IMR-90 (cell line): ENCODE results near the gene PSMB5. TPM values are rescaled to one million over a fixed set of nuclear protein-coding genes. Genes with fewer than 3 reads are reported as not detected.
A peak's percentile ranks its signal among the peaks of the same experiment; 100 is the strongest.

Experiments used
- ATAC-seq: fragments of 200-7000 bp; cut with Tn5 transposase; 2 replicates; pipeline ENCODE4 v1.9.1; 2020; ENCODE audit warnings: low read depth, mild to moderate bottlenecking, moderate library complexity
- BruUV-seq: library from RNA; stranded (reverse); fragments of 400-500 nt; replicated peaks from 2 replicates; lab custom pipeline; 2021; lab: Mats Ljungman, UMichigan
- CTCF ChIA-PET: fragments of 300-600 bp; formaldehyde crosslinking; extraction: SDS; loops from one replicate; lab custom pipeline; 2021; ENCODE audit warnings: antibody characterized with exemption; lab: Yijun Ruan, JAX
- POLR2A ChIA-PET: fragments of 300-600 bp; sonication (Branson Sonifier 250); formaldehyde crosslinking; loops from one replicate; lab custom pipeline; 2022; ENCODE audit warnings: antibody characterized with exemption; ENCODE audit not compliant: unreplicated experiment; lab: Charles Lee
- DNase-seq: peaks from one replicate; pipeline ENCODE4 v3.0.0; 2013
- H2AFZ ChIP-seq: replicated peaks from 2 replicates; pipeline ENCODE3; 2013; ENCODE audit warnings: low read length, mild to moderate bottlenecking; ENCODE audit not compliant: poor library complexity
- H2AK5ac ChIP-seq: 2 replicates; pipeline ENCODE4 v1.6.1; 2013; ENCODE audit warnings: low read depth, low read length, inconsistent platforms
- H2AK9ac ChIP-seq: replicated peaks from 2 replicates; pipeline ENCODE3; 2013; ENCODE audit warnings: mild to moderate bottlenecking, low read depth, low read length, moderate library complexity; ENCODE audit not compliant: poor library complexity
- H2BK120ac ChIP-seq: 2 replicates; pipeline ENCODE4 v1.6.1; 2013; ENCODE audit warnings: low read depth, low read length, inconsistent platforms
- H2BK15ac ChIP-seq: 3 replicates; pipeline ENCODE4 v1.6.1; 2013; ENCODE audit warnings: low read depth, low read length, inconsistent platforms
- H2BK20ac ChIP-seq: 2 replicates; pipeline ENCODE4 v1.6.1; 2013; ENCODE audit warnings: low read depth, mild to moderate bottlenecking, inconsistent platforms, low read length, moderate library complexity
- H2BK5ac ChIP-seq: 2 replicates; pipeline ENCODE4 v1.6.1; 2013; ENCODE audit warnings: mild to moderate bottlenecking, low read depth, low read length, inconsistent platforms; ENCODE audit not compliant: poor library complexity, severe bottlenecking
- H3K14ac ChIP-seq: replicated peaks from 2 replicates; pipeline ENCODE4 v1.6.1; 2013; ENCODE audit warnings: low read depth, low read length, inconsistent platforms
- H3K18ac ChIP-seq: 2 replicates; pipeline ENCODE4 v1.6.1; 2013; ENCODE audit warnings: low read depth, low read length, control low read depth
- H3K23ac ChIP-seq: 2 replicates; pipeline ENCODE4 v1.6.1; 2013; ENCODE audit warnings: low read depth, low read length, inconsistent platforms
- H3K27ac ChIP-seq: 2 replicates; pipeline ENCODE4 v1.5.1; 2013; ENCODE audit warnings: mild to moderate bottlenecking, control low read depth, low read length; ENCODE audit not compliant: insufficient read depth
- H3K27me3 ChIP-seq: 2 replicates; pipeline ENCODE4 v1.6.1; 2013; ENCODE audit warnings: low read length; ENCODE audit not compliant: control insufficient read depth, insufficient read depth
- H3K36me3 ChIP-seq: 2 replicates; pipeline ENCODE4 v1.6.1; 2013; ENCODE audit warnings: low read length, mixed read lengths; ENCODE audit not compliant: control insufficient read depth, insufficient read depth
- H3K4ac ChIP-seq: 2 replicates; pipeline ENCODE4 v1.6.1; 2013; ENCODE audit warnings: low read depth, low read length, inconsistent platforms
- H3K4me1 ChIP-seq: 2 replicates; pipeline ENCODE4 v1.6.1; 2013; ENCODE audit warnings: low read length, mixed read lengths; ENCODE audit not compliant: control insufficient read depth, insufficient read depth
- H3K4me2 ChIP-seq: 2 replicates; pipeline ENCODE4 v1.6.1; 2013; ENCODE audit warnings: low read depth, mild to moderate bottlenecking, control low read depth, low read length, moderate library complexity
- H3K4me3 ChIP-seq: 2 replicates; pipeline ENCODE4 v1.5.1; 2013; ENCODE audit warnings: low read depth, mild to moderate bottlenecking, control low read depth, low read length, moderate library complexity; ENCODE audit not compliant: insufficient read depth
- H3K56ac ChIP-seq: 2 replicates; pipeline ENCODE4 v1.6.1; 2013; ENCODE audit warnings: low read length, inconsistent platforms; ENCODE audit not compliant: insufficient read depth; ENCODE audit errors: extremely low read depth
- H3K79me1 ChIP-seq, 2 experiments: 2 replicates each; pipeline ENCODE4 v1.6.1; 2013; ENCODE audit warnings: low read length in 2 of 2, inconsistent platforms in 1 of 2, low read depth in 1 of 2
- H3K9ac ChIP-seq: 2 replicates; pipeline ENCODE4 v1.6.1; 2013; ENCODE audit warnings: low read depth, low read length, control low read depth
- H3K9me1 ChIP-seq: 2 replicates; pipeline ENCODE4 v1.6.1; 2013; ENCODE audit warnings: low read length, inconsistent platforms; ENCODE audit not compliant: insufficient read depth
- H3K9me3 ChIP-seq: 2 replicates; pipeline ENCODE4 v1.6.1; 2013; ENCODE audit warnings: low read length; ENCODE audit not compliant: control insufficient read depth, insufficient read depth
- H4K20me1 ChIP-seq: 2 replicates; pipeline ENCODE4 v1.6.1; 2013; ENCODE audit warnings: low read length, inconsistent platforms; ENCODE audit not compliant: insufficient read depth
- H4K5ac ChIP-seq: 2 replicates; pipeline ENCODE4 v1.6.1; 2013; ENCODE audit warnings: mild to moderate bottlenecking, low read depth, low read length, control low read depth
- H4K8ac ChIP-seq, 2 experiments: 2 replicates each; pipeline ENCODE4 v1.6.1; 2013; ENCODE audit warnings: low read depth in 2 of 2, low read length in 2 of 2, control low read depth in 1 of 2, inconsistent platforms in 1 of 2
- H4K91ac ChIP-seq: 2 replicates; pipeline ENCODE4 v1.6.1; 2013; ENCODE audit warnings: low read depth, low read length, inconsistent platforms; ENCODE audit not compliant: insufficient read depth
- BHLHE40 ChIP-seq: fragments of 150-350 bp; IDR thresholded peaks from 2 replicates; pipeline ENCODE4 v1.6.1; 2016; ENCODE audit warnings: mild to moderate bottlenecking, low read depth, low read length
- CEBPB ChIP-seq: IDR thresholded peaks from 2 replicates; pipeline ENCODE4 v1.6.1; 2012; ENCODE audit warnings: low read depth, low read length, improper control_type of control experiment
- MAFK ChIP-seq: IDR thresholded peaks from 2 replicates; pipeline ENCODE4 v1.6.1; 2012; ENCODE audit warnings: low read depth, low read length, improper control_type of control experiment
- MXI1 ChIP-seq: IDR thresholded peaks from 2 replicates; pipeline ENCODE4 v1.6.1; 2012; ENCODE audit warnings: low read depth, mild to moderate bottlenecking, low read length, moderate library complexity, borderline replicate concordance
- RAD21 ChIP-seq: IDR thresholded peaks from 2 replicates; pipeline ENCODE4 v1.6.1; 2012; ENCODE audit warnings: low read length, improper control_type of control experiment
- RCOR1 ChIP-seq: IDR thresholded peaks from 2 replicates; pipeline ENCODE4 v1.6.1; 2012; ENCODE audit warnings: mild to moderate bottlenecking, low read length, improper control_type of control experiment; ENCODE audit not compliant: insufficient replicate concordance
- SMC3 ChIP-seq: fragments of 150-350 bp; IDR thresholded peaks from 2 replicates; pipeline ENCODE4 v1.6.1; 2016; ENCODE audit warnings: low read depth, mild to moderate bottlenecking, antibody characterized with exemption, low read length, moderate library complexity
- WGBS, 2 experiments: methylation state at CpG; one replicate each; pipeline versions ENCODE4 v1.1.5 to v1.1.7; 2013; ENCODE audit warnings: missing lambda C conversion rate in 2 of 2; ENCODE audit not compliant: insufficient read length in 1 of 2; ENCODE audit errors: extremely low coverage in 2 of 2; 5-methylcytosine and 5-hydroxymethylcytosine counted together
- dilution Hi-C: fragments of 300-500 bp; cut with HindIII; formaldehyde crosslinking; loops from one replicate; pipeline ENCODE4 v1.14.3; 2018; ENCODE audit warnings: low sequenced_read_pairs; ENCODE audit not compliant: unreplicated experiment
- in situ Hi-C: fragments of 300-500 bp; cut with MboI; formaldehyde crosslinking; loops from 3 replicates; pipeline ENCODE4 v1.14.3; 2019; ENCODE audit warnings: low sequenced_read_pairs, inconsistent platforms, mixed read lengths
- intact Hi-C: fragments of 100-400 bp; cut with micrococcal nuclease; formaldehyde crosslinking; loops from 2 replicates; pipeline ENCODE4 v1.10.0; 2022
- polyA plus RNA-seq, 3 experiments: library from polyadenylated mRNA; depleted of rRNA; stranded (reverse); fragments of >200 nt; gene quantifications; 2 replicates each; pipeline ENCODE4 v1.2.3, GENCODE V29; 2012; ENCODE audit warnings: low replicate concordance in 1 of 3
- total RNA-seq: library from RNA; depleted of rRNA; stranded (reverse); fragments of >200 nt; gene quantifications from 2 replicates; pipeline ENCODE4 v1.2.3, GENCODE V29; 2012
- TF ChIP-seq, protein P1 (sequence below): fragments of 150-350 bp; IDR thresholded peaks from 2 replicates; pipeline ENCODE4 v1.6.1; 2016; ENCODE audit warnings: low read depth, mild to moderate bottlenecking, low read length, moderate library complexity, borderline replicate concordance
- TF ChIP-seq, protein P2 (sequence below): fragments of 150-350 bp; IDR thresholded peaks from 2 replicates; pipeline ENCODE4 v1.6.1; 2017; ENCODE audit warnings: mild to moderate bottlenecking, antibody characterized with exemption, low read length, low read depth
- TF ChIP-seq, protein P3 (sequence below): conservative IDR thresholded peaks from 2 replicates; pipeline ENCODE4 v1.5.1; 2012; ENCODE audit warnings: mild to moderate bottlenecking, low read depth, low read length, improper control_type of control experiment

The PSMB5 gene
- total and polyA plus RNA-seq, 2 of the 4 experiments (the other 2 are of a cell fraction) = 310 to 321 TPM

DNA sequence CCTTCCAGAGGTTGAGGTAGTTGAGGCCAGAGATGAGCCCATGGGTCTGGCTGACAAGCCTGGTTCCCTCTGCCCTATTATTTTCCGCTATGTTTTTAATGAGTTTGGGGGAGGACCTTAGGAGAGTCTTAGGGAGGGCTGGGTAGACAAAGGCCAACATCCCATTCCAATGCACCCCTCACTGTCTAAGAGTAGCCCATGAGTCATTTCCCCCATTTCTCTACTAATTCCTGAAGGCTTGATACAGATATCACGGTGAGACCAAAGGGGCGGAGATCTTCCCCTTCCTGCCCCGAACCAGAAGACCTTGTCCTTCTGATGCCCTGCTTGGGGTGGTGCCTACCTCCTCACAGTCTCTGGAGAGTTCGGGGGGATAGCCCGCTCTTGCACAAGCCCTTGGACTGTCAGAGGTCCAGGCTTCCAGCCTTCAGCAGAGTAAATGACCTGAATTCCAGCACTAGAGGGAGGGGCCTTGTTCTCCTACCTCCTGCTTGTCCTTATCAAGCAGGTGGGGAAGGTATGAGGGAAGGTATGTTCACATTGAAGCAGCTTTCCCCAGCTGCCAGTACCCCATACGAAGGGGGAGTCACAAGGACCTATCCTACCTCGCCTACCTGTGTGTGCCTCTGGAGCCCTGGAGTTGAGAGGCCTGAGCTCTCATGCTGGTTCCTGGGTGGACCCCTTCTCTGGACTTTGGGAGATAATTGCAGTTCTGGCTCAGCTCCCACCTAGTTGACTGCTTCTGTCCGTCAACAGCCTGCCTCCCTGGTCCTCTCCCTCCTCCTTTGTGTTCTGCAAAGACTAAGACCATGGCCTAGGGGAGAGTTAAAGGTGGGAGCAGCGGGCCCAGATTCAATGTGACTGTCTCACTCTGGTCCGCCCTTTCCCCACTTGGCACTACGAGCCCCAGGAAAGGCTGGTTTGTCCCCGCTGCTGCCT lies 11.0 kb upstream of the PSMB5 start:
- Histone ChIP-seq H3K14ac (no peak overlapping the region), H3K4me1 (peaks cover 7% of the 10 kb centered on the region), H3K9me3 (no peaks in the 10 kb centered on the region), H2AK5ac (peak overlapping the region; percentile 8), H3K18ac (no peak overlapping the region), H3K9me1 (peaks cover 12% of the 10 kb centered on the region), H3K23ac (no peak overlapping the region), H2BK20ac (no peak overlapping the region), H3K4ac (no peak overlapping the region), H3K4me3 (no peak overlapping the region), H3K36me3 (no peaks in the 10 kb centered on the region), H4K20me1 (no peaks in the 10 kb centered on the region), H4K5ac (no peak overlapping the region), H3K4me2 (no peak overlapping the region), H2BK15ac (no peak overlapping the region), H4K8ac (no peak overlapping the region), H2BK5ac (no peak overlapping the region), H3K9ac (no peak overlapping the region), H3K27me3 (no peaks in the 10 kb centered on the region), H4K91ac (no peak overlapping the region), H3K79me1 (no peaks in the 10 kb centered on the region), H2BK120ac (no peak overlapping the region), H3K27ac (no peak overlapping the region), H3K56ac (no peak overlapping the region), H2AFZ (peak overlapping the region; percentile 63), H2AK9ac (peak overlapping the region; percentile 33)
- no peak; the same call in 1 of the 2 replicates for ATAC-seq
- TF ChIP-seq RAD21 (no peak), SMC3 (no peak), MAFK (no peak), BHLHE40 (no peak), CEBPB (no peak), RCOR1 (no peak), MXI1 (no peak)
- TF ChIP-seq, protein P1, sequence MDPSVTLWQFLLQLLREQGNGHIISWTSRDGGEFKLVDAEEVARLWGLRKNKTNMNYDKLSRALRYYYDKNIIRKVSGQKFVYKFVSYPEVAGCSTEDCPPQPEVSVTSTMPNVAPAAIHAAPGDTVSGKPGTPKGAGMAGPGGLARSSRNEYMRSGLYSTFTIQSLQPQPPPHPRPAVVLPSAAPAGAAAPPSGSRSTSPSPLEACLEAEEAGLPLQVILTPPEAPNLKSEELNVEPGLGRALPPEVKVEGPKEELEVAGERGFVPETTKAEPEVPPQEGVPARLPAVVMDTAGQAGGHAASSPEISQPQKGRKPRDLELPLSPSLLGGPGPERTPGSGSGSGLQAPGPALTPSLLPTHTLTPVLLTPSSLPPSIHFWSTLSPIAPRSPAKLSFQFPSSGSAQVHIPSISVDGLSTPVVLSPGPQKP = no peak
- TF ChIP-seq, protein P2, sequence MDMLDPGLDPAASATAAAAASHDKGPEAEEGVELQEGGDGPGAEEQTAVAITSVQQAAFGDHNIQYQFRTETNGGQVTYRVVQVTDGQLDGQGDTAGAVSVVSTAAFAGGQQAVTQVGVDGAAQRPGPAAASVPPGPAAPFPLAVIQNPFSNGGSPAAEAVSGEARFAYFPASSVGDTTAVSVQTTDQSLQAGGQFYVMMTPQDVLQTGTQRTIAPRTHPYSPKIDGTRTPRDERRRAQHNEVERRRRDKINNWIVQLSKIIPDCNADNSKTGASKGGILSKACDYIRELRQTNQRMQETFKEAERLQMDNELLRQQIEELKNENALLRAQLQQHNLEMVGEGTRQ = no peak
- TF ChIP-seq, protein P3, sequence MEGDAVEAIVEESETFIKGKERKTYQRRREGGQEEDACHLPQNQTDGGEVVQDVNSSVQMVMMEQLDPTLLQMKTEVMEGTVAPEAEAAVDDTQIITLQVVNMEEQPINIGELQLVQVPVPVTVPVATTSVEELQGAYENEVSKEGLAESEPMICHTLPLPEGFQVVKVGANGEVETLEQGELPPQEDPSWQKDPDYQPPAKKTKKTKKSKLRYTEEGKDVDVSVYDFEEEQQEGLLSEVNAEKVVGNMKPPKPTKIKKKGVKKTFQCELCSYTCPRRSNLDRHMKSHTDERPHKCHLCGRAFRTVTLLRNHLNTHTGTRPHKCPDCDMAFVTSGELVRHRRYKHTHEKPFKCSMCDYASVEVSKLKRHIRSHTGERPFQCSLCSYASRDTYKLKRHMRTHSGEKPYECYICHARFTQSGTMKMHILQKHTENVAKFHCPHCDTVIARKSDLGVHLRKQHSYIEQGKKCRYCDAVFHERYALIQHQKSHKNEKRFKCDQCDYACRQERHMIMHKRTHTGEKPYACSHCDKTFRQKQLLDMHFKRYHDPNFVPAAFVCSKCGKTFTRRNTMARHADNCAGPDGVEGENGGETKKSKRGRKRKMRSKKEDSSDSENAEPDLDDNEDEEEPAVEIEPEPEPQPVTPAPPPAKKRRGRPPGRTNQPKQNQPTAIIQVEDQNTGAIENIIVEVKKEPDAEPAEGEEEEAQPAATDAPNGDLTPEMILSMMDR = no peak
- 80% methylated on average over 5 of the region's 13 CpGs; no CpG with 5 or more reads in 1 of the 2 experiments for WGBS, 2 experiments
- intact Hi-C loops = no loop called here
- ChIA-PET CTCF (interaction anchor here (0.9 kb wide), 1 partner anchor 12 kb away, joined by 3 read pairs; no protein-coding TSS in a partner anchor), POLR2A (no interaction called here)
- dilution Hi-C loops = no loop called here
- DNase-seq = no peak
- in situ Hi-C loops = no loop called here
- BruUV-seq = no TSS peak
